Measurements from ENCODE around the gene SRP54. TPM values are rescaled to one million over a fixed set of nuclear protein-coding genes. Genes with fewer than 3 reads are reported as not detected.

The SRP54 gene
- 54.1 TPM for total RNA-seq
- 33.7 TPM for polyA plus RNA-seq
- long read RNA-seq, donor 1, partial matches to known transcripts, result 0 of 1 reads
- long read RNA-seq, donor 1, other reads (novel, unspliced or antisense), result 0 of 1 reads
- long read RNA-seq, donor 2, result 0 reads
- long read RNA-seq, donor 3, transcript SRP54-201 (16 exons, 2,279 nt), result major isoform, 20 of 31 reads
- long read RNA-seq, donor 3, partial matches to known transcripts, result 6 of 31 reads
- long read RNA-seq, donor 3, other reads (novel, unspliced or antisense), result 0 of 31 reads
- long read RNA-seq, donor 4, transcript SRP54-201 (16 exons, 2,279 nt), result major isoform, 9 of 12 reads
- long read RNA-seq, donor 4, partial matches to known transcripts, result 0 of 12 reads
- long read RNA-seq, donor 4, other reads (novel, unspliced or antisense), result 0 of 12 reads
- long read RNA-seq, donor 5, transcript SRP54-201 (16 exons, 2,279 nt), result major isoform, 22 of 45 reads
- long read RNA-seq, donor 5, partial matches to known transcripts, result 19 of 45 reads
- long read RNA-seq, donor 5, other reads (novel, unspliced or antisense), result 0 of 45 reads
- long read RNA-seq, donor 6, transcript SRP54-201 (16 exons, 2,279 nt), result major isoform, 11 of 11 reads
- long read RNA-seq, donor 6, partial matches to known transcripts, result 0 of 11 reads
- long read RNA-seq, donor 6, other reads (novel, unspliced or antisense), result 0 of 11 reads
- long read RNA-seq, donor 7, transcript SRP54-201 (16 exons, 2,279 nt), result major isoform, 18 of 32 reads
- long read RNA-seq, donor 7, partial matches to known transcripts, result 12 of 32 reads
- long read RNA-seq, donor 7, other reads (novel, unspliced or antisense), result 0 of 32 reads
- long read RNA-seq, donor 8, transcript SRP54-201 (16 exons, 2,279 nt), result major isoform, 6 of 12 reads
- long read RNA-seq, donor 8, partial matches to known transcripts, result 6 of 12 reads
- long read RNA-seq, donor 8, other reads (novel, unspliced or antisense), result 0 of 12 reads
- long read RNA-seq, donor 9, transcript SRP54-201 (16 exons, 2,279 nt), result major isoform, 11 of 12 reads
- long read RNA-seq, donor 9, partial matches to known transcripts, result 0 of 12 reads
- long read RNA-seq, donor 9, other reads (novel, unspliced or antisense), result 0 of 12 reads
- long read RNA-seq, donor 10, transcript SRP54-201 (16 exons, 2,279 nt), result major isoform, 9 of 9 reads
- long read RNA-seq, donor 10, partial matches to known transcripts, result 0 of 9 reads
- long read RNA-seq, donor 10, other reads (novel, unspliced or antisense), result 0 of 9 reads

GRCh38 chr14:34982421-34983147 lies at the start of gene SRP54:
Gene SRP54, plus strand, starts transcription at chr14:34982992. Its CDS starts 13,718 bp downstream, at chr14:34996710.
- Histone ChIP-seq H3K27ac (ENCODE audit: low read depth in 1 of 2, low read length in 1 of 2) (peak within 1 kb of the TSS; percentile 95), H3K27me3 (ENCODE audit: control insufficient read depth in 2 of 2, insufficient read depth in 1 of 2, low read length in 1 of 2) (no peaks in the 10 kb centered on the region), H3K9me3 (ENCODE audit: control insufficient read depth in 2 of 2, insufficient read depth in 1 of 2, low read length in 1 of 2) (no peaks in the 10 kb centered on the region), H3K4me3 (ENCODE audit: low read length in 2 of 2) (peak within 1 kb of the TSS; percentile 75 to 88), H3K4me1 (ENCODE audit: control insufficient read depth in 2 of 2, insufficient read depth in 2 of 2, low read length in 2 of 2) (peaks cover 11% of the 10 kb centered on the region in 2 donors), H3K36me3 (ENCODE audit: control insufficient read depth in 2 of 2, insufficient read depth in 2 of 2, low read length in 1 of 2) (no peaks in the 10 kb centered on the region)
- DNase-seq (ENCODE audit: low read depth in 6 of 9, low spot score in 9 of 9), result peak; percentile 96 to 100 (median 99)
- WGBS, result under 1% methylated on average over 45 of the region's 45 CpGs

GRCh38 chr14:34933301-34933700 lies 49.5 kb upstream of the SRP54 start:
- no peak for DNase-seq (ENCODE audit: low read depth in 6 of 9, low spot score in 9 of 9)
- Histone ChIP-seq H3K36me3 (ENCODE audit: control insufficient read depth in 2 of 2, insufficient read depth in 2 of 2, low read length in 1 of 2) (no peaks in the 10 kb centered on the region), H3K27me3 (ENCODE audit: control insufficient read depth in 2 of 2, insufficient read depth in 1 of 2, low read length in 1 of 2) (no peaks in the 10 kb centered on the region), H3K4me3 (ENCODE audit: low read length in 2 of 2) (no peak overlapping the region), H3K27ac (ENCODE audit: low read depth in 1 of 2, low read length in 1 of 2) (no peak overlapping the region), H3K4me1 (ENCODE audit: control insufficient read depth in 2 of 2, insufficient read depth in 2 of 2, low read length in 2 of 2) (no peaks in the 10 kb centered on the region), H3K9me3 (ENCODE audit: control insufficient read depth in 2 of 2, insufficient read depth in 1 of 2, low read length in 1 of 2) (no peaks in the 10 kb centered on the region)
- 98% methylated on average over 2 of the region's 2 CpGs for WGBS

- H3K4me3 ChIP-seq (ENCODE audit: low read length in 2 of 2), result no peak overlapping the region
- no peaks in the 10 kb centered on the region for H3K9me3 ChIP-seq (ENCODE audit: control insufficient read depth in 2 of 2, insufficient read depth in 1 of 2, low read length in 1 of 2)
- DNase-seq (ENCODE audit: low read depth in 6 of 9, low spot score in 9 of 9), result no peak
- no peaks in the 10 kb centered on the region for H3K36me3 ChIP-seq (ENCODE audit: control insufficient read depth in 2 of 2, insufficient read depth in 2 of 2, low read length in 1 of 2)
- H3K27me3 ChIP-seq (ENCODE audit: control insufficient read depth in 2 of 2, insufficient read depth in 1 of 2, low read length in 1 of 2), result no peaks in the 10 kb centered on the region
- no peak overlapping the region for H3K27ac ChIP-seq (ENCODE audit: low read depth in 1 of 2, low read length in 1 of 2)
- H3K4me1 ChIP-seq (ENCODE audit: control insufficient read depth in 2 of 2, insufficient read depth in 2 of 2, low read length in 2 of 2), result no peaks in the 10 kb centered on the region
- WGBS, result 96% methylated on average over 5 of the region's 5 CpGs
Measured at GRCh38 chr14:34935488-34935887, 47.3 kb upstream of the SRP54 start.

GRCh38 chr14:34937442-34937841 lies 45.4 kb upstream of the SRP54 start:
- Histone ChIP-seq H3K27ac (ENCODE audit: low read depth in 1 of 2, low read length in 1 of 2) (no peak overlapping the region), H3K36me3 (ENCODE audit: control insufficient read depth in 2 of 2, insufficient read depth in 2 of 2, low read length in 1 of 2) (no peaks in the 10 kb centered on the region), H3K4me3 (ENCODE audit: low read length in 2 of 2) (no peak overlapping the region), H3K27me3 (ENCODE audit: control insufficient read depth in 2 of 2, insufficient read depth in 1 of 2, low read length in 1 of 2) (no peaks in the 10 kb centered on the region), H3K4me1 (ENCODE audit: control insufficient read depth in 2 of 2, insufficient read depth in 2 of 2, low read length in 2 of 2) (no peaks in the 10 kb centered on the region), H3K9me3 (ENCODE audit: control insufficient read depth in 2 of 2, insufficient read depth in 1 of 2, low read length in 1 of 2) (no peaks in the 10 kb centered on the region)
- WGBS, result 89% methylated on average over 6 of the region's 6 CpGs
- DNase-seq (ENCODE audit: low read depth in 6 of 9, low spot score in 9 of 9), result no peak

- H3K4me3 ChIP-seq (ENCODE audit: low read length in 2 of 2), result no peak overlapping the region
- WGBS, result 97% methylated on average over 3 of the region's 3 CpGs
- DNase-seq (ENCODE audit: low read depth in 6 of 9, low spot score in 9 of 9), result no peak
- H3K4me1 ChIP-seq (ENCODE audit: control insufficient read depth in 2 of 2, insufficient read depth in 2 of 2, low read length in 2 of 2), result no peaks in the 10 kb centered on the region
- H3K27me3 ChIP-seq (ENCODE audit: control insufficient read depth in 2 of 2, insufficient read depth in 1 of 2, low read length in 1 of 2), result no peaks in the 10 kb centered on the region
- H3K27ac ChIP-seq (ENCODE audit: low read depth in 1 of 2, low read length in 1 of 2), result no peak overlapping the region
- H3K36me3 ChIP-seq (ENCODE audit: control insufficient read depth in 2 of 2, insufficient read depth in 2 of 2, low read length in 1 of 2), result no peaks in the 10 kb centered on the region
- peaks cover 0 to 2% of the 10 kb centered on the region in 2 donors for H3K9me3 ChIP-seq (ENCODE audit: control insufficient read depth in 2 of 2, insufficient read depth in 1 of 2, low read length in 1 of 2)
Measured at GRCh38 chr14:34937876-34938275, 44.9 kb upstream of the SRP54 start.

DNA sequence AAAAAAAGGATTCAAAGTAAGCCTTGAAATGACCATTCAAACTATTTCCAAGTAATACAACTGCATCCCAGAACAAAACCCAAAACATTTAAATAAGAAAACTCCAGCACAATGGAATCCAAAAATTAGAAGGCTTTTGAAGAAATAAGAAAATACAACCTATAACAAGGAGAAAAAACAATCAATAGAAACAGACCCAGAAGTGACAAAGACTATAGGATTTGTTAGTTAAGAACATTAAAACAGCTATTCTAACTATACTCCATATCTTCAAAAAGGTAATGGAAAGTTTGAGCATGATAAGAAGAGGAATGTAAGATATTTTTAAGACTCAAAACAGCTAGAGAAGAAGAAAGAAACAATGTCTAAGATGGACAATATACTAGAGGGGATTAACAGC lies 39.3 kb upstream of the SRP54 start:
- DNase-seq (ENCODE audit: low read depth in 6 of 9, low spot score in 9 of 9), result no peak
- Histone ChIP-seq H3K36me3 (ENCODE audit: control insufficient read depth in 2 of 2, insufficient read depth in 2 of 2, low read length in 1 of 2) (no peaks in the 10 kb centered on the region), H3K27me3 (ENCODE audit: control insufficient read depth in 2 of 2, insufficient read depth in 1 of 2, low read length in 1 of 2) (no peaks in the 10 kb centered on the region), H3K4me1 (ENCODE audit: control insufficient read depth in 2 of 2, insufficient read depth in 2 of 2, low read length in 2 of 2) (no peaks in the 10 kb centered on the region), H3K9me3 (ENCODE audit: control insufficient read depth in 2 of 2, insufficient read depth in 1 of 2, low read length in 1 of 2) (peaks cover 0 to 8% of the 10 kb centered on the region in 2 donors), H3K4me3 (ENCODE audit: low read length in 2 of 2) (no peak overlapping the region), H3K27ac (ENCODE audit: low read depth in 1 of 2, low read length in 1 of 2) (no peak overlapping the region)

DNA sequence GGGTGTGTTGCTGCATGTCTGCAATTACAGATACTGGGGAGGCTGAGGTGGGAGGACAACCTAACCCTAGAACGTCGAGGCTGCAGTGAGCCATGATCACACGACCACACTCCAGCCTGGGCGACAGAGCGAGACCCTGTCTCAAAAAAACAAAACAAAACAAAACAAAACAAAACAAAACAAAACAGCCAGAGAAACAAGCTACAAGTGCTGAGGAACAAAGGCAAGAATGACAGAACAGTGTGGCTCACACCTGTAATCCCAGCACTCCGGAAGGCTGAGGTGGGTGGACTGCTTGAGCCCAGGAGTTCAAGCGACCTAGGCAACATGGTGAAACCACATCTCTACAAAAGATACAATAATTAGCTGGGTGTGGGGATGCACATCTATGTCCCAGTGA lies 38.0 kb upstream of the SRP54 start:
- Histone ChIP-seq H3K4me3 (ENCODE audit: low read length in 2 of 2) (no peak overlapping the region), H3K27ac (ENCODE audit: low read depth in 1 of 2, low read length in 1 of 2) (no peak overlapping the region), H3K27me3 (ENCODE audit: control insufficient read depth in 2 of 2, insufficient read depth in 1 of 2, low read length in 1 of 2) (no peaks in the 10 kb centered on the region), H3K36me3 (ENCODE audit: control insufficient read depth in 2 of 2, insufficient read depth in 2 of 2, low read length in 1 of 2) (no peaks in the 10 kb centered on the region), H3K4me1 (ENCODE audit: control insufficient read depth in 2 of 2, insufficient read depth in 2 of 2, low read length in 2 of 2) (no peaks in the 10 kb centered on the region), H3K9me3 (ENCODE audit: control insufficient read depth in 2 of 2, insufficient read depth in 1 of 2, low read length in 1 of 2) (peaks cover 0 to 8% of the 10 kb centered on the region in 2 donors)
- WGBS, result 98% methylated on average over 7 of the region's 7 CpGs
- no peak for DNase-seq (ENCODE audit: low read depth in 6 of 9, low spot score in 9 of 9)

GRCh38 chr14:34946699-34947098 lies 36.1 kb upstream of the SRP54 start:
- H3K27ac ChIP-seq (ENCODE audit: low read depth in 1 of 2, low read length in 1 of 2), result no peak overlapping the region
- no peaks in the 10 kb centered on the region for H3K4me1 ChIP-seq (ENCODE audit: control insufficient read depth in 2 of 2, insufficient read depth in 2 of 2, low read length in 2 of 2)

More at GRCh38 chr14:34946699-34947098, 36.1 kb upstream of the SRP54 start:
- no peak for DNase-seq (ENCODE audit: low read depth in 6 of 9, low spot score in 9 of 9)
- H3K9me3 ChIP-seq (ENCODE audit: control insufficient read depth in 2 of 2, insufficient read depth in 1 of 2, low read length in 1 of 2), result peaks cover 0 to 8% of the 10 kb centered on the region in 2 donors
- H3K36me3 ChIP-seq (ENCODE audit: control insufficient read depth in 2 of 2, insufficient read depth in 2 of 2, low read length in 1 of 2), result peaks cover 3 to 4% of the 10 kb centered on the region in 2 donors
- H3K4me3 ChIP-seq (ENCODE audit: low read length in 2 of 2), result no peak overlapping the region
- no peaks in the 10 kb centered on the region for H3K27me3 ChIP-seq (ENCODE audit: control insufficient read depth in 2 of 2, insufficient read depth in 1 of 2, low read length in 1 of 2)
- WGBS, result 94% methylated on average over 1 of the region's 1 CpG

All from thymus (tissue), 14 donors.